Cerebellar cortex (tissue), 1 donor: Measurements from ENCODE around the gene PHACTR2.
A peak's percentile ranks its signal among the peaks of the same experiment; 100 is the strongest.

Source experiments
- DNase-seq: peaks from one replicate; pipeline ENCODE4 v3.0.0-alpha.2; 2015; ENCODE audit warnings: low spot score

Gene PHACTR2

DNA sequence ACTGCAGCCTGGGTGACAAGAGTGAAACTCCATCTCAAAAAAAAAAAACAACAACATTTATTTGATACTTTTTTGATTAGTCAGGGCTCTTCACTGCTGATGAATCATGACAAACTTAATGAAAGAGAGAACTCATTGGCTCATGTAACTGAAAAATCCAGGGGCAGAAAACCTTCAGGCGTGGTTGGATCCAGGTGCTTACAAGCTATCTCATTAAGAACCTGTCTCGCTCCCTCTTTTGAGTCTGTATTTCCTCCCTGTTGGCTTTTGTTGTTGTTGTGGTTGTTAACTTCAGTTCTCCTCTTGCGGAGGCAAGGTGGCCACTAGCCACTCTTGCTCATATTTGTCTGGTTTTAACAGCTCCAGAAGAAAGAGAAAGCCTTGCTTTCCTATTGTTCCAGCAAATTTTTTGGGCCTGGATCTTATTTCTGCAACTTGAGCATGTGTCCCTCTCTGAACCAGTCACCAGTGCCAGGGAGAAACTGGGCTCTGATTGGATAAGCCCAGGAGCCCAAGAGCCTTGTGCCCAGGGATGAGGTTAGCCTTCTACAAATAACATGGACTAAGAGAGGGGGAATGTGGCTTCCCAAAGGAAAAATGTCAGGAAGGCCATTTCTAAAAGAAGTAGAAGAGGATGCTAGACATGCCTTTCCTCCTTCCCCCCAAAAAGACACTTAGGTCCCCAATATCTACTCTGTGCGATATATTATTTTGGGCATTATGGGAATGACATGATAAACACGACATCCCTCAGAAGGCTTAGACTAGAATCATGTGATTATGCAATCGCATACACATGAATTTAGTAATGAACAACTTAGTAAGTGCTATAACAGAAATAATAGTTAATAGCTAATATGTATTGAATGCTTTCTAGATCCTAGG, 64.5 kb downstream of the PHACTR2 start:
- DNase-seq = no peak

DNA sequence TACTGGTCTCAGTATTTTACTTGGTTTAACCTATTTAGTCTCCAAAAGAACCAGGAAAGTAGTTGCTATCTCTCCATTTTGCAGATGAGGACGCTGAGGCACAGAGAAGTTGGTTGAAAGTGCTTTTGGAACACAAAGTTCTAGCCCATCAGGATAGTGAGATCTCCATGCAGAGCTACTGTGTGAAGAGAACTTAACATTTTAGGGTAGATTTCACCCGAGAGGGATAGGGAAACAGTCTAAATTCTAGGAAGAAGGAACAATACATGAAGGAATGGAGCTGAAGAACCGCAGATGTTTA, 65.1 kb downstream of the PHACTR2 start:
- DNase-seq = no peak

GRCh38 chr6:143743301-143744166, 65.8 kb downstream of the PHACTR2 start:
- no peak for DNase-seq

DNA sequence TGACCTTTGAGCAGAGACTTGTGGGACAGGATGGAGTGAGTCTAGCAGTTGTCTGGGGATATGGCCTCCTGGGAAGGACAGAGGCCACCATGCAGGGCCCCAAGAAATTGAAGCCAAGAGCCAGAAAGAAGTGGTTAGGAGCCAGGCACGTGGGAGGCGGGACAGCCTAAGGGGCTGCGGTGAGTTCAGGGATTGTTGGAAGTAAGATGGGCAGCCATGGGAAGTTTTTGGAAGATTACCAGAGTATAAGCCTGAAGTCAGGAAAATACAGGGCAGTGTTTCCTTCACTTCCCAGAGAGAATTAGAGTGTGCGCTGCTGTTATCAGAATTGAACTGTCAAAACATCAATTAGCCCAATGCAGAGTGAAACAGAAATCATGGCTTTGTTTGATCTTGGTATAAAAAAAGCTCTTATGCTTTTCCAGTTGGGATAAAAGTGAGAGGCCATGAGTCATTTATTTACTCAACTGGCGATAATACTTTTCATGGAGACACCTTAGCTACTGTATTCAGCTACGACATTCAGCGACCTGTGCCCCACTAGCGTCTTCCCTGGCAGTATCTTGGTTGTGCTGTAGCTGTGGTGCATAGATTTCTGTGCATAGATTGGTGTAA, 66.9 kb downstream of the PHACTR2 start:
- no peak for DNase-seq

DNA sequence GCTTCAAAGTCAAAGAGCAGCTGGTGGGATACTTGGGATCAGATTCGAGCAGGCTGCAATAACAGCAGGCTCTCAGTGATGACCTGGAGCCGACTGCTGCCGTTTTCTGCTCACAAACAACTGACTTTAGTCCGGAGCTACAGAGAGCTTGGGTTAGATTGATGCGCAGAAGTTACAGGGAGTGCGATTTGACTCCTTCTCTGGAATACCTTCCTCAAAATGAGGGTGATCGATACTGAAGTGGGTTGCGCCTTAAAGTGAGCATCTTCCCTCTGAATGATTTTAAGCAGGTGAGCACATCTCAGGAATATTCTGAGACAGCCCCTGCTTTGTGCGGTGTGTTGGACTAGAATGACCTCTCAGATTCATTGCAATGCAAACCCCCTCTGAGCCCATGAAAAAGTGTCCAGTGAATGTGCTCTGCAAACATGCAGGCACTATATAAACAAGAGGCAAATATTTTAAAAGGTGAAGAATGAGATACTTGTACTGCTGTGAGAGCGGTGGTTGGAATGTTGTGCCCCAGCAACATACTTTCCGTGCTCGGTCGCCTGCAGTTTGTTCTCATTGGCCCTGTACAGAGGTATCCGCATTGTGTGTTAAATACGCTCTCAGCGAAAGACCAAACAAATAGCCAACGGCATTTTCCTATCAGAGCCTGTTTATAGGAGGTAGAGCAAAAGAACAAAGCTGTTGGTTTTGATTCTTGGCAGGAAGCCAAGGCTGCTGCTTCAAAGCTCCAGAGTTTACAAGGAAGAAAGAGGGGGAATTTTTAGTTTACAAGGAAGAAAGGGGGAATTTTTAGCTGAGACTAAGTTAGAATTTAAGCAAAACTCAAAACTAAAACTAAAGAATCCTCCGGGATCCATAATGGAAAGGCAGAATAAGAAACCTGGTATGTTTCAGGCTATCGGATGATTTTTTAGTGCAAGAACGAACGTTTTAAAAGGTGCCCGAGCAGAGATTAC, 67.7 kb downstream of the PHACTR2 start:
- DNase-seq = peak; percentile 28

- no peak for DNase-seq
These were observed 68.7 kb downstream of the PHACTR2 start for GRCh38 chr6:143746202-143747119.

DNA sequence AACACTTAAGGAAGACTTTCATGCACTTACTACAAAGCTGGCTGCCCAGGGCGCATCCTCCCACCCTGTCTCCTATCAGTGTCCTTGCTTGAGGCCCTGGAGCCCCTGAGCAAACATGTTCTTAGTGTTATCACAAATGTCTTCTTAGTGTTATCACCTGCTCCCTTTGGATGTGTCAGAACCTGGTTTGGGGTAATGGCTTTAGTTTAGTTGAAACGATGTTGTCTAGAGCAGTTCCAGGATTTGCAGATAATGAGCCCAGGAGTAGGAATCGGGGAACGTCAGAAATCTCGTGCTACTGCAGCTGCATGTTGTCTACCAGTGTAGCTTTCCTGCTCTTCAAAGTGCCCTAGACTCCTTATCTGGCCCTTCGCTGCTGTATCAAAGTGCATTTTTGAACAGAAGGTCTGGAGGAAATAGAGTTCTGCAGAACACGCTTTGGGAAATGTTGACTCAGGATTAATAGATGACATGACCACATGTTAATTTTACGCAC, 69.6 kb downstream of the PHACTR2 start:
- DNase-seq = no peak

- no peak for DNase-seq
These were observed 72.1 kb downstream of the PHACTR2 start for GRCh38 chr6:143749891-143750290.

DNA sequence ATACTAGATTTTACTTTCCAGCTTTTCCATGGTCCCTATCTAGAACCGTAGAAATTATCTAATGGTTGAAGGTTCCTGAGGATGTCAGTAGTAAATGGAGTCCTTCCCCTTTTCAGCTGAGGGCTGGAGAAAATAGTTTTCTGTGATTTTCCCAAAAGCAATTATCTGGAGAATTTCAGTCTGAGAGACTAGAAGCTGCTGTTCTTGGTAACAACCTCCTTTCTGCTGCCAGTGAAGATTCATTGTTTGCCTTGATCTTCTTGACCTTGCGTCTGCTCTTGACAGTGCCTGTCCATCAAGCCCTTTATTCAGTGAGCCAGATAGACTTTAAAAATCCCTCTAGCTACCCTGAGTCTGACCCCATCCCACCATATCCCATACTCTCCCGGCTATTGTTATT, 73.1 kb downstream of the PHACTR2 start:
- DNase-seq = no peak

- DNase-seq = no peak
These were observed 74.7 kb downstream of the PHACTR2 start for GRCh38 chr6:143752459-143752858.

DNA sequence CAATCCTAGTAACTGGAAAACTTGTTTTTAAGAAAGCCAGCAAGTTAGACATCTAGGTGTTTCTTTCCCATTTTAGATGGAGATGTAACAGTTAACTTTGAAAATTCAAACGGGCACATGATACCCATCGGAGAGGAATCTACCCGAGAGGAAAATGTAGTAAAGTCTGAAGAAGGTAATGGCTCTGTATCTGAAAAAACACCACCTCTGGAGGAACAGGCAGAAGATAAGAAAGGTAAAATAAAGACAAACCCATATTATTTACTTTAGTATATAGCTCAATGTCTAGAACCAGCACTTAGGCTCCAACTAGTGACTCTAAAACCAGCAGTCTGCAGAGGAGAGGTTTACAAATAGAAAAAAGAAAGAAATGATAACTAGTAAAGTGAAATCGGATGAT, 75.9 kb downstream of the PHACTR2 start:
- DNase-seq = no peak

GRCh38 chr6:143754204-143754603, 76.4 kb downstream of the PHACTR2 start:
- DNase-seq = no peak

DNA sequence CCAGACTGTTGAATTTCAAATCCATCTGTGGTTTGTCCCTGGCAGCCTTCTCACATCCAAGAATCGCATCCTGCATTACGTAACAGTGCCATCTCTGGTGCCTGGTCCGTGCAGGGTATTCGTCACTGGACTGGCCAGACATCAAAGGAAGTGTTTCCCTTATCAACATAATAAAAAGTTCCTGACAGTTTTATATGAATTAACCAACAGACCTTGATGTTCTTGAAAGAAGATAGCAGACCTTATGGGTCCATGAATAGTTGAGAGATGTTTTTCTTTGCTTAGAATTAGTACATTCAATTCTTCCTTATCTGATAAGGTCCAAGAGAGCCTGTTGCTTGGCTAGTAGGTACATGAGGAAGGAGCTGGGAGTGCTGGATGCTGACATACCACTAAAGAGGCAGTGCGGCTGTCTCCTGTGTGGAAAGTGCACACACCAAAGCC, 77.6 kb downstream of the PHACTR2 start:
- DNase-seq = no peak

DNA sequence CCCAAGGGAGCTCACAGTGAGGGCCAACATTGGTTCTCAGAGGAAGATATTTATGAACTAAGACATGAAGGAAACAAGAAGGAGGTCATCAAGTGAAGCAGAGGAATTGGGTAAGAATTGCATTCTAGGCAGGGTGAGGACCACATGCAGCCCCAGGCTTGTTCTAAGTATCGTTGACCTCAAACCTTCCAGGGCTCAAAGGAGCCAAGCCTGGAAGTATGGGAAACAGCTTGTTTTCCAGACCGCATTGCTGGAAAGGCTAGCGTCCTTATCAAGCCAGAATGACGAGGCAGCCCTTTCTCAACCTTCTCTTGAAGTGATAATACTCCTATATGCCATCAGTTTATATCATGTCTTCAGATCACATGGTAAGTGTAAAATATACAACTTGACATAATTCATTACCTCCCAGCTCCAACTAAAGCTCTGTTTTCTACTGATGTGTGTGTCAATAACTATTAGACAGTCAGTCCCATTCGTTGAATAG, 79.6 kb downstream of the PHACTR2 start:
- DNase-seq = no peak

GRCh38 chr6:143758551-143758950, 80.8 kb downstream of the PHACTR2 start:
- DNase-seq = no peak

DNA sequence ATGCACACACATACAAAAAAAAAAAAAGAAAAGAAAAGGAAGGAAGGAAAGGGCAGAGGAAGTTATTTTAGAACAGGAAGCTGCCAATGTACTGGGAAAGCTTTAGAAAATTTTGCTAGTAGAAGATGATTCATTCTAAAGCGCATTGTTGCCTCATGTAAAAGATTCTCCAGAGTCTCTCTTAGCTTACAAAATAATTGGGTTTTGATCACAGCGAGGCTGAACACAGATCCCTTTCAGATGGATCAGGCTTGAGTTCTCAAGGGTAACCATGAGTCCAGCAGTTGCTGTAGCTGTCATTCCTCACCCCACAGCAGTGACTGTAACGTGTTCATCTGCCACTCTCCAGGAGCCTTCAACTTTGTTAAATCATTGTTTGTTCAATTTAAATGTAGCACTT, 81.9 kb downstream of the PHACTR2 start:
- DNase-seq = no peak

DNA sequence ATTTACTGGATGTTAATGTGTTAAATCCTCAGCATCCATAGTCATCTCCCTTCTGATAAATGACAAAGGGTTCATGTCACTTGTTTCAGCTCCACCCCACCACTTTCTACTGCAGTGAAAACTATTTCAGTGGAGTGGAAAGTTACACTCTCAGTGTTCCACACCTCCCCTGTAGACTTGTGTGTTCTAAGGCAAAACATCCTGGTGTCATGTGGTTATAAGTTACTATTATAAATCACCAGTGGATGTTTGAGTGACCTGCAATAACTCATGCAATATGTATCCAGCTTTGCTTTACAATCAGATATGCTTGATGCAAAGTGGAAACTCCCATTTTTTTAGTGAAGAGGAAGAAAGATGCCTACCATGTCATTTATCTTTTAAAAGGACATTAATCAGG, 83.3 kb downstream of the PHACTR2 start:
- DNase-seq = no peak

GRCh38 chr6:143762126-143762525, 84.4 kb downstream of the PHACTR2 start:
- no peak for DNase-seq

DNA sequence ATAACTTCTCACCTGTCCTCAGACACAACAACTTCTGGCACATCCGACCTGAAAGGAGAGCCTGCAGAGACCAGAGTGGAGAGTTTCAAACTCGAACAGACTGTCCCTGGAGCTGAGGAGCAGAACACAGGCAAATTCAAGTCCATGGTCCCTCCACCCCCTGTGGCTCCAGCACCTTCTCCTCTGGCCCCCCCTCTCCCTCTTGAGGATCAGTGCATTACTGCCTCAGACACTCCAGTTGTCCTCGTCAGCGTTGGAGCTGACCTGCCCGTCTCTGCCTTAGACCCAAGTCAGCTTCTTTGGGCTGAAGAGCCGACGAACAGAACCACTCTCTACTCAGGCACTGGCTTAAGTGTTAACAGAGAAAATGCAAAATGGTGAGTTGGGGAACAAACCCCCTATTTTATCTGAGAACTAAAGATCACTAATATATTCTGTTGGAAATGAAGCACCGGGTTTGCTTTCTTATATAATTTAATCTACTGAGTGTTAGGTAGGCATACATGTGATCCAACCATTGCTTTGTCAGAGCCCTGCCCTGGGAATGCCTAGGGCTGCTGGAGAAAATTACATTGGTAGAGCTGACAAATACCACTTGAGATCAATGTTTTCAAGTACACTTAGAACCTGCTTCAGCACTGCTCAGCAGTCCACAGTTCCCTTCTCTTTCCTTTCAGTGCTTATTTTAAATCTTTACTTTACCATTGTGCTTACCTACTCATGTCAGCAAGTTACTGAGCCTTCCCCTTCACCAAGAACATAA, 87.8 kb downstream of the PHACTR2 start:
- no peak for DNase-seq
